ENCODE measurements around the gene PRR15.

The PRR15 gene

DNA sequence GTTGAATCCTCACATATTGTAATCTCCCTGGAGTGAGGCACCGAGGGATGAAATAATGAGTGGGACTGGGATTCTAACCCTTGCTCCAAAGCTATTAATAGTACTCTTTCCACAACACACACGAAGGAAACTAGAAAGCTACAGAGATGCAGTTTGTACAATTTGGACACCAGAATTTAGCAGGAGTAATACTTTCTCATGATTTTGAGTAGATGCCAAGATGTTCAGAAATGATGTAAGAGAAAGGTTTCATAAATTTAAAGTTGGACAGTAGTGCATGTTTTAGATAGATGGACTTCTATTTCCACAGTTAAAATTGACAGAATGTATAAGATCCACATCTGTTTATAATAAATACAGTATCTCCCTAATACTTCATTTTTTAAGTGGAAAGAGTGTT, 46.5 kb downstream of the PRR15 start:
- Histone ChIP-seq H3K4me2 (ENCODE audit: low read length) (no peak overlapping the region), H3K79me2 (ENCODE audit: control insufficient read depth, insufficient read depth, low read length) (no peaks in the 10 kb centered on the region), H2BK120ac (ENCODE audit: low read depth, low read length) (no peak overlapping the region), H3K36me3 (ENCODE audit: control insufficient read depth, insufficient read depth, low read length) (no peaks in the 10 kb centered on the region), H3K27me3 (ENCODE audit: insufficient read depth, low read length, poor library complexity) (no peaks in the 10 kb centered on the region), H3K56ac (ENCODE audit: low read length) (no peak overlapping the region), H2BK15ac (replicated peaks; ENCODE audit: low read depth) (no peak overlapping the region), H3K18ac (ENCODE audit: low read length) (no peak overlapping the region), H3K23ac (ENCODE audit: low read length) (no peak overlapping the region), H3K4me3 (ENCODE audit: low read length) (no peak overlapping the region), H3K79me1 (ENCODE audit: low read length) (no peaks in the 10 kb centered on the region), H4K5ac (ENCODE audit: low read length) (no peak overlapping the region), H3K4ac (ENCODE audit: low read depth, low read length) (no peak overlapping the region), H3K9ac (ENCODE audit: low read length) (no peak overlapping the region), H2BK5ac (ENCODE audit: low read length) (no peak overlapping the region), H3K27ac (ENCODE audit: low read depth, low read length) (no peak overlapping the region), H2AK5ac (ENCODE audit: low read length) (no peak overlapping the region), H4K8ac (ENCODE audit: low read depth, low read length) (no peak overlapping the region), H3K4me1 (ENCODE audit: control insufficient read depth, low read depth, low read length) (peaks cover 2% of the 10 kb centered on the region)
- no peak for DNase-seq
- WGBS (ENCODE audit: extremely low coverage, insufficient coverage, low lambda C conversion rate), result no CpG with 5 or more reads among the region's 2 CpGs

DNA sequence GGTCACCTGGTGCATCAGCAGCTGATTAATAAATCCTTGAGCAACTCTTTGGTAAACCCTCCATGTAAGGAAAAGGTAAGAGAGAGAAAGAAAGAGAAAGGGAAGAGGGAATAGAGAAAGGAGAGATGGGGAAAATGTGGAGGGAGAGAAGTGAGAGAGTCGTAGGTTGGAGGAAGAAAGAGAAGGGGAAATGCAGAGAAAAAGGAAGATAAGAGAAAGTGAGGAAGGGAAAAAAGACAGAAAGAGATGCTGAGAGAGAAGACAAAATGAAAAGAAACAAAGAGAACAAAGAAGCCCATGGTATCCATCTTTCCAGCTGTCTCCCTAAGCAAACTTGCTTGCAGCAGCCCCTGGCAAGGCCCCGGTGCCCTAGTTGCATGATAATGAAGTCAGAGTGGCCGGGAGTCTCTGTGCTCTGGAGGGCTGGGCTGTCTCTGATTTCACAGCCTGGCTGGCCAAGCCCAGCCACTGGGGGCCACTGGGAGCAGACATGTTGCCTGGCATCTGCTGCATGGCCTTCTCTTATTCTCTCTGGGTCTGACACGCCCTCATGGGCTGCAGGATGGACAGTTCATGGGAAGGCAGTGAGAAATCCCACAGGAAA, 48.4 kb downstream of the PRR15 start:
- H2AK5ac ChIP-seq (ENCODE audit: low read length), result no peak overlapping the region
- H3K18ac ChIP-seq (ENCODE audit: low read length), result no peak overlapping the region
- 100% methylated on average over 1 of the region's 4 CpGs for WGBS (ENCODE audit: extremely low coverage, insufficient coverage, low lambda C conversion rate)
- H4K5ac ChIP-seq (ENCODE audit: low read length), result no peak overlapping the region
- H2BK120ac ChIP-seq (ENCODE audit: low read depth, low read length), result no peak overlapping the region
- no peak overlapping the region for H3K4ac ChIP-seq (ENCODE audit: low read depth, low read length)
- H3K56ac ChIP-seq (ENCODE audit: low read length), result no peak overlapping the region
- H2BK5ac ChIP-seq (ENCODE audit: low read length), result no peak overlapping the region
- H3K79me2 ChIP-seq (ENCODE audit: control insufficient read depth, insufficient read depth, low read length), result no peaks in the 10 kb centered on the region
- no peak overlapping the region for H3K27ac ChIP-seq (ENCODE audit: low read depth, low read length)
- no peak overlapping the region for H3K4me2 ChIP-seq (ENCODE audit: low read length)
- no peak overlapping the region for H3K4me3 ChIP-seq (ENCODE audit: low read length)
- H4K8ac ChIP-seq (ENCODE audit: low read depth, low read length), result no peak overlapping the region
- peaks cover 2% of the 10 kb centered on the region for H3K4me1 ChIP-seq (ENCODE audit: control insufficient read depth, low read depth, low read length)
- H3K79me1 ChIP-seq (ENCODE audit: low read length), result no peaks in the 10 kb centered on the region
- H3K27me3 ChIP-seq (ENCODE audit: insufficient read depth, low read length, poor library complexity), result no peaks in the 10 kb centered on the region
- no peak overlapping the region for H2BK15ac ChIP-seq (replicated peaks; ENCODE audit: low read depth)
- DNase-seq, result no peak
- no peak overlapping the region for H3K23ac ChIP-seq (ENCODE audit: low read length)
- H3K9ac ChIP-seq (ENCODE audit: low read length), result no peak overlapping the region
- no peaks in the 10 kb centered on the region for H3K36me3 ChIP-seq (ENCODE audit: control insufficient read depth, insufficient read depth, low read length)

DNA sequence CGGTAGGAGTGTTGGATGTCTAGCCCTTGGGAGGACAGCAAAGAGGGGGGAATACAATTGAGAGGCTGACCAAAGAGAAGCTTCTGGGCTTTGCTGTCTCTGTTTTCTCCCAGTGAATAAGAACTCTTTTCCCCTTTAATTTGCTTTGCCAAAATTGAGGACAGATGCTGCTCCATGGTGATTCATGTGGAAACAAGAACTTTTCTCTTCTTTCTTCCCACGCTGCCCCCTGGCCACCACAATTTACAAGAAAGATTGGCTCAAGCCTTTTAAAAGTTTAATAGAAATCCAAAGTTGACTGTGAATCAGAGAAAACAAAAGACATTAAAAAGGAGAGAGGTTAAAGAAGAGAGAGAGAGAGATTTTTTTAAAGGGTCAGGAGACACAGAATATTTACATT, 49.0 kb downstream of the PRR15 start:
- Histone ChIP-seq H3K79me1 (ENCODE audit: low read length) (no peaks in the 10 kb centered on the region), H3K4me3 (ENCODE audit: low read length) (no peak overlapping the region), H3K4ac (ENCODE audit: low read depth, low read length) (no peak overlapping the region), H3K56ac (ENCODE audit: low read length) (no peak overlapping the region), H3K18ac (ENCODE audit: low read length) (no peak overlapping the region), H3K4me1 (ENCODE audit: control insufficient read depth, low read depth, low read length) (peaks cover 2% of the 10 kb centered on the region), H4K8ac (ENCODE audit: low read depth, low read length) (no peak overlapping the region), H2AK5ac (ENCODE audit: low read length) (no peak overlapping the region), H3K23ac (ENCODE audit: low read length) (no peak overlapping the region), H3K9ac (ENCODE audit: low read length) (no peak overlapping the region), H2BK15ac (replicated peaks; ENCODE audit: low read depth) (no peak overlapping the region), H3K4me2 (ENCODE audit: low read length) (no peak overlapping the region), H2BK5ac (ENCODE audit: low read length) (no peak overlapping the region), H3K79me2 (ENCODE audit: control insufficient read depth, insufficient read depth, low read length) (no peaks in the 10 kb centered on the region), H3K36me3 (ENCODE audit: control insufficient read depth, insufficient read depth, low read length) (no peaks in the 10 kb centered on the region), H4K5ac (ENCODE audit: low read length) (no peak overlapping the region), H2BK120ac (ENCODE audit: low read depth, low read length) (no peak overlapping the region), H3K27ac (ENCODE audit: low read depth, low read length) (no peak overlapping the region), H3K27me3 (ENCODE audit: insufficient read depth, low read length, poor library complexity) (no peaks in the 10 kb centered on the region)
- DNase-seq, result no peak
- WGBS (ENCODE audit: extremely low coverage, insufficient coverage, low lambda C conversion rate), result no CpG with 5 or more reads among the region's 2 CpGs

DNA sequence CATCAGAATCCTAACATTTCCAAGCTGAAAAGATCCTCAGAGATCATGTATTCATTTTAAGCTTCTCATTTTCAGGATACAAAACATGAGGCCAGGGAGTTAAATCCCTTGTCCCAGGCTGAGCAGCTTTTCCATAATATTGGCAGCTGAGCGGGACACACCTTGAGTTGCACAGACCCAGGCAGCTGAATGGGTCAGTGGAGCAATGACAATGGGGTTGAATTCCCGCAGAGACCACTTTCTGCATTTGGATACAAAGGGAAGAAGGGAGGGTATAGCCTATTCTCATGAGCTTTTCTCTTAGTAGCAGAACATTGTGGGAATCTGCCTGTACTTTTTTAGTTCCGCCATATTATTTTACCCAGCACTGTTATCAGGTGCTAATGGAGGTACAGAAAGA, 49.5 kb downstream of the PRR15 start:
- no peak overlapping the region for H4K8ac ChIP-seq (ENCODE audit: low read depth, low read length)
- no peak overlapping the region for H3K4me2 ChIP-seq (ENCODE audit: low read length)
- no CpG with 5 or more reads among the region's 3 CpGs for WGBS (ENCODE audit: extremely low coverage, insufficient coverage, low lambda C conversion rate)
- H3K56ac ChIP-seq (ENCODE audit: low read length), result no peak overlapping the region
- no peak overlapping the region for H3K23ac ChIP-seq (ENCODE audit: low read length)
- no peak overlapping the region for H2BK5ac ChIP-seq (ENCODE audit: low read length)
- DNase-seq, result no peak
- no peaks in the 10 kb centered on the region for H3K79me1 ChIP-seq (ENCODE audit: low read length)
- no peaks in the 10 kb centered on the region for H3K27me3 ChIP-seq (ENCODE audit: insufficient read depth, low read length, poor library complexity)
- H2AK5ac ChIP-seq (ENCODE audit: low read length), result no peak overlapping the region
- H3K79me2 ChIP-seq (ENCODE audit: control insufficient read depth, insufficient read depth, low read length), result no peaks in the 10 kb centered on the region
- no peak overlapping the region for H3K27ac ChIP-seq (ENCODE audit: low read depth, low read length)
- H4K5ac ChIP-seq (ENCODE audit: low read length), result no peak overlapping the region
- no peak overlapping the region for H2BK120ac ChIP-seq (ENCODE audit: low read depth, low read length)
- no peaks in the 10 kb centered on the region for H3K36me3 ChIP-seq (ENCODE audit: control insufficient read depth, insufficient read depth, low read length)
- H3K18ac ChIP-seq (ENCODE audit: low read length), result no peak overlapping the region
- H3K4ac ChIP-seq (ENCODE audit: low read depth, low read length), result no peak overlapping the region
- no peak overlapping the region for H2BK15ac ChIP-seq (replicated peaks; ENCODE audit: low read depth)
- no peak overlapping the region for H3K9ac ChIP-seq (ENCODE audit: low read length)
- H3K4me1 ChIP-seq (ENCODE audit: control insufficient read depth, low read depth, low read length), result peaks cover 2% of the 10 kb centered on the region
- no peak overlapping the region for H3K4me3 ChIP-seq (ENCODE audit: low read length)

DNA sequence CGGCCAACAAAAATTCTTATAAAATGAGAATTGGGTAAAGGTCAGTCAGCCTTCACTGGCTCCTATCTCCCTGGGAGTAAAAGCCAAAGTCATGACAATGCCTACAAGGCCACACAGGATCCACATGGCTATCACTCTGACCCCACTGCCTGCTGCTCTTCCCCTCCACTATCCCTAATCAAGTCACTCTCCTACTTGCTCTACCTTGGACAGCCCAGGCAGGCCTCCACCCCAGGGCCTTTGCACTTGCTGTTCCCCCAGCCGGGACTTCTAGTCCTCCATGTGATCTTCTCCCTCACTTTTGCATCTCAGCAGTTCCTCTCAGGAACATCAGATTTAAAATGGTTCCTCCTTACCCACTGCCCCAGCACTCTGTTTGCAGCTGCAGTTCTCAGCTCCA, 50.6 kb downstream of the PRR15 start:
- peaks cover 2% of the 10 kb centered on the region for H3K4me1 ChIP-seq (ENCODE audit: control insufficient read depth, low read depth, low read length)
- H3K79me1 ChIP-seq (ENCODE audit: low read length), result no peaks in the 10 kb centered on the region
- no peak overlapping the region for H3K4me2 ChIP-seq (ENCODE audit: low read length)
- no peaks in the 10 kb centered on the region for H3K79me2 ChIP-seq (ENCODE audit: control insufficient read depth, insufficient read depth, low read length)
- no peak overlapping the region for H4K5ac ChIP-seq (ENCODE audit: low read length)
- no CpG with 5 or more reads among the region's 2 CpGs for WGBS (ENCODE audit: extremely low coverage, insufficient coverage, low lambda C conversion rate)
- H3K36me3 ChIP-seq (ENCODE audit: control insufficient read depth, insufficient read depth, low read length), result no peaks in the 10 kb centered on the region
- no peak overlapping the region for H2AK5ac ChIP-seq (ENCODE audit: low read length)
- no peak overlapping the region for H3K56ac ChIP-seq (ENCODE audit: low read length)
- H3K9ac ChIP-seq (ENCODE audit: low read length), result no peak overlapping the region
- no peak overlapping the region for H4K8ac ChIP-seq (ENCODE audit: low read depth, low read length)
- no peak overlapping the region for H3K18ac ChIP-seq (ENCODE audit: low read length)
- no peak overlapping the region for H2BK15ac ChIP-seq (replicated peaks; ENCODE audit: low read depth)
- H2BK120ac ChIP-seq (ENCODE audit: low read depth, low read length), result no peak overlapping the region
- no peak overlapping the region for H3K23ac ChIP-seq (ENCODE audit: low read length)
- no peak overlapping the region for H2BK5ac ChIP-seq (ENCODE audit: low read length)
- no peak overlapping the region for H3K4ac ChIP-seq (ENCODE audit: low read depth, low read length)
- no peak overlapping the region for H3K4me3 ChIP-seq (ENCODE audit: low read length)
- no peak overlapping the region for H3K27ac ChIP-seq (ENCODE audit: low read depth, low read length)
- no peak for DNase-seq
- no peaks in the 10 kb centered on the region for H3K27me3 ChIP-seq (ENCODE audit: insufficient read depth, low read length, poor library complexity)

Data from mesendoderm (in vitro differentiated cells).